Neuronal stem cell (in vitro differentiated cells): ENCODE results near the gene HNRNPC.

Experiments
- DNase-seq: peaks from one replicate; pipeline ENCODE4 v3.0.0-alpha.2; 2013; ENCODE audit warnings: low spot score
- H2AFZ ChIP-seq: one replicate; pipeline ENCODE4 v1.6.1; 2013; ENCODE audit warnings: mild to moderate bottlenecking, low read length, inconsistent platforms
- H2AK5ac ChIP-seq: 2 replicates; pipeline ENCODE4 v1.6.1; 2013; ENCODE audit warnings: low read depth, mild to moderate bottlenecking, inconsistent platforms, low read length, moderate library complexity, mixed read lengths
- H2BK120ac ChIP-seq: 2 replicates; pipeline ENCODE4 v1.6.1; 2013; ENCODE audit warnings: low read depth, mild to moderate bottlenecking, inconsistent platforms, low read length, moderate library complexity, mixed read lengths
- H2BK12ac ChIP-seq: one replicate; pipeline ENCODE4 v1.6.1; 2013; ENCODE audit warnings: low read length, inconsistent platforms
- H2BK15ac ChIP-seq: 2 replicates; pipeline ENCODE4 v1.6.1; 2013; ENCODE audit warnings: mild to moderate bottlenecking, low read length, inconsistent platforms, mixed read lengths
- H2BK5ac ChIP-seq: one replicate; pipeline ENCODE4 v1.6.1; 2013; ENCODE audit warnings: inconsistent platforms, mild to moderate bottlenecking, low read length, moderate library complexity
- H3K14ac ChIP-seq: one replicate; pipeline ENCODE4 v1.6.1; 2013; ENCODE audit warnings: low read length, inconsistent platforms
- H3K18ac ChIP-seq: 2 replicates; pipeline ENCODE4 v1.6.1; 2013; ENCODE audit warnings: low read length, inconsistent platforms
- H3K23ac ChIP-seq: 2 replicates; pipeline ENCODE4 v1.6.1; 2013; ENCODE audit warnings: low read depth, mild to moderate bottlenecking, mixed read lengths, low read length, inconsistent platforms; ENCODE audit not compliant: poor library complexity
- H3K27ac ChIP-seq: replicated peaks from 3 replicates; pipeline ENCODE4 v1.5.1; 2013; ENCODE audit warnings: low read length, inconsistent platforms
- H3K27me3 ChIP-seq, 3 experiments: 2 replicates each; pipeline ENCODE4 v1.6.1; 2013; ENCODE audit warnings: low read length in 3 of 3, mild to moderate bottlenecking in 2 of 3, inconsistent platforms in 1 of 3, low read depth in 1 of 3, mixed read lengths in 1 of 3, moderate library complexity in 1 of 3; ENCODE audit not compliant: control insufficient read depth in 3 of 3, insufficient read depth in 3 of 3
- H3K36me3 ChIP-seq, 2 donors: replicated peaks in 1 of 2; 2 replicates each; pipeline ENCODE4 v1.6.1; 2013; ENCODE audit warnings: low read length in 2 of 2; ENCODE audit not compliant: control insufficient read depth in 2 of 2, insufficient read depth in 2 of 2
- H3K4ac ChIP-seq: 2 replicates; pipeline ENCODE4 v1.6.1; 2013; ENCODE audit warnings: inconsistent platforms, mild to moderate bottlenecking, low read length, moderate library complexity
- H3K4me1 ChIP-seq, 2 donors: 1 replicate in 1 of 2; 2 replicates in 1 of 2; pipeline ENCODE4 v1.6.1; 2013; ENCODE audit warnings: low read length in 2 of 2, low read depth in 1 of 2; ENCODE audit not compliant: control insufficient read depth in 2 of 2, insufficient read depth in 1 of 2
- H3K4me2 ChIP-seq: one replicate; pipeline ENCODE4 v1.6.1; 2013; ENCODE audit warnings: mild to moderate bottlenecking, low read length, inconsistent platforms; ENCODE audit not compliant: insufficient read depth, poor library complexity, severe bottlenecking
- H3K4me3 ChIP-seq, 2 donors: 2 replicates each; pipeline ENCODE4 v1.5.1; 2013; ENCODE audit warnings: low read length in 2 of 2, mild to moderate bottlenecking in 2 of 2, inconsistent platforms in 1 of 2, moderate library complexity in 1 of 2
- H3K79me1 ChIP-seq: one replicate; pipeline ENCODE4 v1.6.1; 2013; ENCODE audit warnings: low read depth, mild to moderate bottlenecking, inconsistent platforms, low read length, moderate library complexity
- H3K9ac ChIP-seq: one replicate; pipeline ENCODE4 v1.6.1; 2013; ENCODE audit warnings: mild to moderate bottlenecking, low read depth, low read length, inconsistent platforms; ENCODE audit not compliant: poor library complexity
- H3K9me3 ChIP-seq, 2 donors: replicated peaks in 1 of 2; 2 replicates each; pipeline versions ENCODE3 to v1.6.1; 2013; ENCODE audit warnings: low read length in 2 of 2, mild to moderate bottlenecking in 2 of 2, inconsistent platforms in 1 of 2, low read depth in 1 of 2, mixed read lengths in 1 of 2, moderate library complexity in 1 of 2; ENCODE audit not compliant: control insufficient read depth in 2 of 2, insufficient read depth in 1 of 2
- H4K8ac ChIP-seq: one replicate; pipeline ENCODE4 v1.6.1; 2013; ENCODE audit warnings: low read depth, mild to moderate bottlenecking, inconsistent platforms, low read length, moderate library complexity
- H4K91ac ChIP-seq: one replicate; pipeline ENCODE4 v1.6.1; 2013; ENCODE audit warnings: low read length, low read depth, mild to moderate bottlenecking, inconsistent platforms; ENCODE audit not compliant: poor library complexity
- WGBS, 2 donors: extraction: QIAGEN DNeasy Blood & Tissue Kit; methylation state at CpG; one replicate each; pipeline ENCODE4 v1.1.7; 2013; ENCODE audit warnings: missing lambda C conversion rate in 2 of 2, mixed read lengths in 1 of 2; ENCODE audit not compliant: insufficient read length in 2 of 2, insufficient replicate concordance in 1 of 2; ENCODE audit errors: extremely low coverage in 2 of 2; 5-methylcytosine and 5-hydroxymethylcytosine counted together

HNRNPC gene

DNA sequence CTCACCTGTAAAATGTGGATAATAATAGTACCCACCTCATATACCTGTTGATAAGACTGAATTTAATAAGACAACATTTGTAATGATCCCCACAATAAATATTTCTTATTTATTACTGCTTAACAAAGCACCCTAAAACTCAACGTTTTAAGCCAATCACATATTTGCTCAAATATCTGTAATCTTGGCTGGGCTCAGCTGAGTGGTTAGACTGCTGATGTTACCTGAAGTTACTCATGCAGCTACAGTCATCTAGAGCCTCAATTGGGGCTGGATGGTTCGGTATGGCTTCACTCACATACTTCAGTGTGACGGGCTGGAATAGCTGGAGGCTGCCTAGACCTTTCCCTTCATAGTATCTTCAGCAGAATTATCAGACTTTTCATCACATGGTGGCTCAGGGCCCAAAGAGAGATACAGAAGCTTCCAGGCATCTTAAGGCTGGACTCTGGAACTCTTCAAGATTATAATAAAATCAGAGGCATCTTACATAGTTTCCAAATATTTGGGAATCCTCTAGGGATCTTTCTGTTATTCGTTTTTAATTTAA, 109.1 kb downstream of the HNRNPC start:
- no peak overlapping the region for H3K18ac ChIP-seq
- no peaks in the 10 kb centered on the region for H3K4me1 ChIP-seq
- H3K9ac ChIP-seq: no peak overlapping the region
- H3K14ac ChIP-seq: no peak overlapping the region
- H3K9me3 ChIP-seq: no peaks in the 10 kb centered on the region
- no peaks in the 10 kb centered on the region for H3K79me1 ChIP-seq
- WGBS, 2 donors: no CpG with 5 or more reads among the region's 4 CpGs
- no peaks in the 10 kb centered on the region for H3K36me3 ChIP-seq
- H3K4me2 ChIP-seq: no peak overlapping the region
- H2BK5ac ChIP-seq: no peak overlapping the region
- H2AFZ ChIP-seq: no peak overlapping the region
- H3K27ac ChIP-seq: no peak overlapping the region
- no peak overlapping the region for H4K8ac ChIP-seq
- no peak overlapping the region for H2BK12ac ChIP-seq
- no peak overlapping the region for H2BK15ac ChIP-seq
- no peak overlapping the region for H3K4me3 ChIP-seq
- H3K23ac ChIP-seq: no peak overlapping the region
- no peak overlapping the region for H2AK5ac ChIP-seq
- H2BK120ac ChIP-seq: no peak overlapping the region
- DNase-seq: no peak
- H3K4ac ChIP-seq: no peak overlapping the region
- no peak overlapping the region for H4K91ac ChIP-seq
- H3K27me3 ChIP-seq: peaks cover 0 to 23% (median 0%) of the 10 kb centered on the region in 3 experiments
